ENCODE data around the gene ZNF746.

ZNF746 gene

GRCh38 chr7:149456506-149457421, 40.8 kb downstream of the ZNF746 start:
- Histone ChIP-seq H2AK5ac (ENCODE audit: low read depth, low read length) (no peak overlapping the region), H3K36me3 (replicated peaks in 1 of 2; ENCODE audit: control insufficient read depth in 2 of 2, insufficient read depth in 2 of 2, low read length in 2 of 2) (peaks cover 12 to 51% of the 10 kb centered on the region in 2 donors), H2BK12ac (ENCODE audit: low read length) (no peak overlapping the region), H3K79me1 (ENCODE audit: low read depth, low read length) (peaks cover 6% of the 10 kb centered on the region), H2BK15ac (ENCODE audit: low read length) (no peak overlapping the region), H3K27me3 (ENCODE audit: control insufficient read depth in 3 of 3, insufficient read depth in 3 of 3, low read depth in 1 of 3, low read length in 3 of 3) (no peaks in the 10 kb centered on the region), H3K4me2 (ENCODE audit: insufficient read depth, low read length, poor library complexity, severe bottlenecking) (no peak overlapping the region), H3K4ac (ENCODE audit: low read length) (no peak overlapping the region), H3K4me3 (ENCODE audit: low read length in 2 of 2) (no peak overlapping the region), H3K23ac (ENCODE audit: low read depth, low read length, poor library complexity) (no peak overlapping the region), H4K91ac (ENCODE audit: low read depth, low read length, poor library complexity) (no peak overlapping the region), H2BK5ac (ENCODE audit: low read length) (no peak overlapping the region), H2AFZ (ENCODE audit: low read length) (no peak overlapping the region), H3K18ac (ENCODE audit: low read length) (no peak overlapping the region), H4K8ac (ENCODE audit: low read depth, low read length) (no peak overlapping the region), H3K9me3 (replicated peaks in 1 of 2; ENCODE audit: control insufficient read depth in 2 of 2, insufficient read depth in 1 of 2, low read depth in 1 of 2, low read length in 2 of 2) (no peaks in the 10 kb centered on the region), H3K27ac (replicated peaks; ENCODE audit: low read length) (no peak overlapping the region), H2BK120ac (ENCODE audit: low read depth, low read length) (no peak overlapping the region), H3K4me1 (ENCODE audit: control insufficient read depth in 2 of 2, insufficient read depth in 1 of 2, low read depth in 1 of 2, low read length in 2 of 2) (peaks cover 2 to 7% of the 10 kb centered on the region in 2 donors), H3K9ac (ENCODE audit: low read depth, low read length, poor library complexity) (no peak overlapping the region), H3K14ac (ENCODE audit: low read length) (no peak overlapping the region)
- DNase-seq (ENCODE audit: low spot score) = no peak
- no CpG with 5 or more reads among the region's 11 CpGs for WGBS, 2 donors (ENCODE audit: extremely low coverage in 2 of 2, insufficient read length in 2 of 2, insufficient replicate concordance in 1 of 2)

- H3K4ac ChIP-seq (ENCODE audit: low read length) = no peak overlapping the region
- no peak overlapping the region for H4K8ac ChIP-seq (ENCODE audit: low read depth, low read length)
- no peak overlapping the region for H3K4me3 ChIP-seq (ENCODE audit: low read length in 2 of 2)
- no peak overlapping the region for H2AK5ac ChIP-seq (ENCODE audit: low read depth, low read length)
- H3K14ac ChIP-seq (ENCODE audit: low read length) = no peak overlapping the region
- no peaks in the 10 kb centered on the region for H3K27me3 ChIP-seq (ENCODE audit: control insufficient read depth in 3 of 3, insufficient read depth in 3 of 3, low read depth in 1 of 3, low read length in 3 of 3)
- H3K4me1 ChIP-seq (ENCODE audit: control insufficient read depth in 2 of 2, insufficient read depth in 1 of 2, low read depth in 1 of 2, low read length in 2 of 2) = peaks cover 2 to 5% of the 10 kb centered on the region in 2 donors
- no peak overlapping the region for H4K91ac ChIP-seq (ENCODE audit: low read depth, low read length, poor library complexity)
- no peak overlapping the region for H3K27ac ChIP-seq (replicated peaks; ENCODE audit: low read length)
- H2BK15ac ChIP-seq (ENCODE audit: low read length) = no peak overlapping the region
- peaks cover 20 to 60% of the 10 kb centered on the region in 2 donors for H3K36me3 ChIP-seq (replicated peaks in 1 of 2; ENCODE audit: control insufficient read depth in 2 of 2, insufficient read depth in 2 of 2, low read length in 2 of 2)
- H3K79me1 ChIP-seq (ENCODE audit: low read depth, low read length) = peaks cover 4% of the 10 kb centered on the region
- H3K4me2 ChIP-seq (ENCODE audit: insufficient read depth, low read length, poor library complexity, severe bottlenecking) = no peak overlapping the region
- no peak overlapping the region for H2AFZ ChIP-seq (ENCODE audit: low read length)
- H2BK5ac ChIP-seq (ENCODE audit: low read length) = no peak overlapping the region
- no peak overlapping the region for H3K9ac ChIP-seq (ENCODE audit: low read depth, low read length, poor library complexity)
- no peak overlapping the region for H3K18ac ChIP-seq (ENCODE audit: low read length)
- H3K9me3 ChIP-seq (replicated peaks in 1 of 2; ENCODE audit: control insufficient read depth in 2 of 2, insufficient read depth in 1 of 2, low read depth in 1 of 2, low read length in 2 of 2) = no peaks in the 10 kb centered on the region
- no peak overlapping the region for H3K23ac ChIP-seq (ENCODE audit: low read depth, low read length, poor library complexity)
- WGBS, 2 donors (ENCODE audit: extremely low coverage in 2 of 2, insufficient read length in 2 of 2, insufficient replicate concordance in 1 of 2) = no CpG with 5 or more reads among the region's 24 CpGs
- H2BK120ac ChIP-seq (ENCODE audit: low read depth, low read length) = no peak overlapping the region
- H2BK12ac ChIP-seq (ENCODE audit: low read length) = no peak overlapping the region
- DNase-seq (ENCODE audit: low spot score) = no peak
Measured at GRCh38 chr7:149455175-149455950, 42.2 kb downstream of the ZNF746 start.

DNA sequence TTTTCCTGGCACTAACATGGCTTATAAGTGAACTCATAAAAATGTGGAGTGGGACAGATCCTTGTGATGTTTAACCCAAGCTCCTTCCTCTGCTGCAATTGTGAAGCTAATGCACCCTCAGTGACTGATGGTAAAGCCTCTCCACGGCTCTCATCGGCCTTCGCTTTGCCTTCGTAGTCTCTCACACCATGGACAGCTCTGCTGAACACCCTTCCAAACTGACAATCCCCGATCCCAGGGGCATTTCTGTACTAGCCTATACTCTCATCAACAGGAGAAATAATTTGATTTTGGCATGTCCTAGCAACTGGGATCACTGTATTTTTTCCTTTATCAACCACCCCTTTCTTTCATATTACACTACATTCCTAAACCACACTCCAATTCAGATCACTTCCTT, 42.9 kb downstream of the ZNF746 start:
- Histone ChIP-seq H2BK12ac (ENCODE audit: low read length) (no peak overlapping the region), H3K14ac (ENCODE audit: low read length) (no peak overlapping the region), H2AK5ac (ENCODE audit: low read depth, low read length) (no peak overlapping the region), H3K27me3 (ENCODE audit: control insufficient read depth in 3 of 3, insufficient read depth in 3 of 3, low read depth in 1 of 3, low read length in 3 of 3) (no peaks in the 10 kb centered on the region), H2AFZ (ENCODE audit: low read length) (no peak overlapping the region), H3K36me3 (replicated peaks in 1 of 2; ENCODE audit: control insufficient read depth in 2 of 2, insufficient read depth in 2 of 2, low read length in 2 of 2) (peaks cover 25 to 66% of the 10 kb centered on the region in 2 donors), H3K9ac (ENCODE audit: low read depth, low read length, poor library complexity) (no peak overlapping the region), H3K23ac (ENCODE audit: low read depth, low read length, poor library complexity) (no peak overlapping the region), H4K91ac (ENCODE audit: low read depth, low read length, poor library complexity) (no peak overlapping the region), H3K4me3 (ENCODE audit: low read length in 2 of 2) (no peak overlapping the region), H3K4ac (ENCODE audit: low read length) (no peak overlapping the region), H4K8ac (ENCODE audit: low read depth, low read length) (no peak overlapping the region), H2BK15ac (ENCODE audit: low read length) (no peak overlapping the region), H3K27ac (replicated peaks; ENCODE audit: low read length) (no peak overlapping the region), H2BK120ac (ENCODE audit: low read depth, low read length) (no peak overlapping the region), H3K79me1 (ENCODE audit: low read depth, low read length) (peaks cover 4% of the 10 kb centered on the region), H2BK5ac (ENCODE audit: low read length) (no peak overlapping the region), H3K9me3 (replicated peaks in 1 of 2; ENCODE audit: control insufficient read depth in 2 of 2, insufficient read depth in 1 of 2, low read depth in 1 of 2, low read length in 2 of 2) (no peaks in the 10 kb centered on the region), H3K18ac (ENCODE audit: low read length) (no peak overlapping the region), H3K4me1 (ENCODE audit: control insufficient read depth in 2 of 2, insufficient read depth in 1 of 2, low read depth in 1 of 2, low read length in 2 of 2) (peaks cover 2 to 5% of the 10 kb centered on the region in 2 donors), H3K4me2 (ENCODE audit: insufficient read depth, low read length, poor library complexity, severe bottlenecking) (no peak overlapping the region)
- no peak for DNase-seq (ENCODE audit: low spot score)
- no CpG with 5 or more reads among the region's 5 CpGs for WGBS, 2 donors (ENCODE audit: extremely low coverage in 2 of 2, insufficient read length in 2 of 2, insufficient replicate concordance in 1 of 2)

DNA sequence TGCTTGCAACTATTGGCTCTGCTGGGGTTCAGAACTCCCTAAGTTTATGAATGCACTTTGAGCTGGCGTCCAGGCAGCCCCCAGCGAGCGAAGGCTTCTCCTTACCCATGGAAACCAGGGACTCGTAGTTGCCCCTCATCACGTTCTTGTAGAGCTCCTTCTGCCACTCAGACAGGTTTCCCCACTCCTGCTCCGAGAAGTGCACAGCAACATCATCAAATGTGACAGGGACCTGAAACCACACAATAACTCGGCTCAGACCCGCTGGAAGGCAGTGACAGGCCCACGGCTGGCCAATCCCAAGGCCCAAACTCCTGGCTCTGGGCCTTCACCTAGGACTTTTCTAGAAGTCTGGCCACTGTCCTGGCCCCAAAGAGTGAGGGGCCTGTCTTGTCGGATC, 43.6 kb downstream of the ZNF746 start:
- Histone ChIP-seq H4K91ac (ENCODE audit: low read depth, low read length, poor library complexity) (no peak overlapping the region), H3K9me3 (replicated peaks in 1 of 2; ENCODE audit: control insufficient read depth in 2 of 2, insufficient read depth in 1 of 2, low read depth in 1 of 2, low read length in 2 of 2) (no peaks in the 10 kb centered on the region), H3K23ac (ENCODE audit: low read depth, low read length, poor library complexity) (no peak overlapping the region), H3K36me3 (replicated peaks in 1 of 2; ENCODE audit: control insufficient read depth in 2 of 2, insufficient read depth in 2 of 2, low read length in 2 of 2) (peaks cover 32 to 74% of the 10 kb centered on the region in 2 donors), H3K9ac (ENCODE audit: low read depth, low read length, poor library complexity) (no peak overlapping the region), H3K27ac (replicated peaks; ENCODE audit: low read length) (no peak overlapping the region), H3K79me1 (ENCODE audit: low read depth, low read length) (no peaks in the 10 kb centered on the region), H2AK5ac (ENCODE audit: low read depth, low read length) (no peak overlapping the region), H3K4me3 (ENCODE audit: low read length in 2 of 2) (no peak overlapping the region), H3K18ac (ENCODE audit: low read length) (no peak overlapping the region), H2AFZ (ENCODE audit: low read length) (no peak overlapping the region), H3K4me2 (ENCODE audit: insufficient read depth, low read length, poor library complexity, severe bottlenecking) (no peak overlapping the region), H3K4ac (ENCODE audit: low read length) (no peak overlapping the region), H2BK15ac (ENCODE audit: low read length) (no peak overlapping the region), H2BK5ac (ENCODE audit: low read length) (no peak overlapping the region), H3K27me3 (ENCODE audit: control insufficient read depth in 3 of 3, insufficient read depth in 3 of 3, low read depth in 1 of 3, low read length in 3 of 3) (no peaks in the 10 kb centered on the region), H2BK12ac (ENCODE audit: low read length) (no peak overlapping the region), H4K8ac (ENCODE audit: low read depth, low read length) (no peak overlapping the region), H3K4me1 (ENCODE audit: control insufficient read depth in 2 of 2, insufficient read depth in 1 of 2, low read depth in 1 of 2, low read length in 2 of 2) (peaks cover 0 to 4% of the 10 kb centered on the region in 2 donors), H2BK120ac (ENCODE audit: low read depth, low read length) (no peak overlapping the region), H3K14ac (ENCODE audit: low read length) (no peak overlapping the region)
- no peak for DNase-seq (ENCODE audit: low spot score)
- no CpG with 5 or more reads among the region's 10 CpGs for WGBS, 2 donors (ENCODE audit: extremely low coverage in 2 of 2, insufficient read length in 2 of 2, insufficient replicate concordance in 1 of 2)
